ENCODE data around the gene INTS15.

DNA sequence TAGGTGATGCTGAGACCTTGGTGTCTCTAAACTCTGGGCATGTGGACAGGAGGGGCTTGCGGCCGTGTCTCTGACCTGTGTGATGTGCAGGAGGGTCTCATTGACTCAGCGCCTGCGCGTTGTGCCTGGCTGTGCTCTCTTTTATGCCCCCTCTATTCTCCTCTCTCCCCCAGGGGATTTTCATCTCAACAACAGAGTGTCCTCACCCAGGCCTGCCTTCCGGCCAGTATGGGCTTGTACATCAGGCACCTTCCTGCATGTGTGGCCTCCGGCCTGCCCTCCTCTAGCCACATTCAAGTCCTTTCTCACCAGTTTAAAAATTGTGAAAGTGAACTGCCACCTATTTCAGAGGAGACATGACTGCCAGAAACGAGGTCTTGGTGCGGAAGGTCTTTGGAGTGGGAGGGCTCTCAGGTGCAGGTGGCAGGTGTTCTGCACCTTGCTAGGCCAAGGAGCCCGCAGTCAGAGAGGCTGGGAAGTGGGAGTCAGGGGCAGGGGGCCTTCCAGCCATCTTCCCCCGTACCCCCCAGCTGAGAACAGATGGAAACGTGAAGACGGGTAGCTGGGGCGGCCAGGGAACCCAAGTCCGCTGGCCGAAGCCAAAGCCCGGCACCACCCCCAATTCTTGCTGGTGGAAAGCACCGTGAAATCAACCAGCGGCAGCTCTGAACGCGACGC, 531 bp upstream of the INTS15 start:
- TF ChIP-seq EP300 (IDR thresholded peaks at IDR 0.05; ENCODE audit: borderline replicate concordance) (no peak), CEBPB (IDR thresholded peaks at IDR 0.05) (no peak)
